ENCODE measurements around the gene USP13.

The USP13 gene

DNA sequence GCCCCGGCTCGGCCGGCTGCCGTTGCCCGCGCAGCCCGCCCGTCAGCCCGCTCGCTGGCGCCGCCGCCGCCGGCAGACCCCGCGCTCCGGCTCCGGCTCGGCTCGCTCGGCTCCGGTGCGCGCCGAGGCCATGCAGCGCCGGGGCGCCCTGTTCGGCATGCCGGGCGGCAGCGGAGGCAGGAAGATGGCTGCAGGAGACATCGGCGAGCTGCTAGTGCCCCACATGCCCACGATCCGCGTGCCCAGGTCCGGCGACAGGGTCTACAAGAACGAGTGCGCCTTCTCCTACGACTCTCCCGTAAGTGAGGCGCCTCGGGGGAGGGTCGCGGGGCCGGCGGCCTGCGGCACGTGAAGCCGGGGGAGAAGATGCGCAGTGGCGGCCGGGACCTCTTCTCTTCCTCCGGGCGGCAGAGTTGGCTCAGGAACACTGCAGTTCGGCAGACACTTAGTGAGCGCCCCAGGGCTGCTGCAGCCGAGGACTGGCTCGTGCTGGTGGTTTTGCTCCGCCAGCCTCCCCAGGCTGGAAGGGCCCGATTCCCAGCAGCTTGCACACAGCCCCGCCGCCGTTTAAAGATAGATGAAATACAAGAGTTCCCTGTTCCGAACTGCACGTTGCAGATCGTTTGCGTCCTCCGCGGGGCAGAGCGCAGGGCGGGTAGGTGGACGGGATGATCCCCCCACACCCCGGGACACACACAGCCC lies 407 bp downstream of the USP13 start:
- peak; percentile 63 for DNase-seq (ENCODE audit: extremely low spot score)
- ChIA-PET POLR2A (interaction anchor here (0.7 kb wide), 1 partner anchor 60 kb away, joined by 4 read pairs; no protein-coding TSS in a partner anchor), CTCF (interaction anchor here (1.4 kb wide), 1 partner anchor 10 kb away, joined by 4 read pairs; no protein-coding TSS in a partner anchor)
- TF ChIP-seq, protein P1, sequence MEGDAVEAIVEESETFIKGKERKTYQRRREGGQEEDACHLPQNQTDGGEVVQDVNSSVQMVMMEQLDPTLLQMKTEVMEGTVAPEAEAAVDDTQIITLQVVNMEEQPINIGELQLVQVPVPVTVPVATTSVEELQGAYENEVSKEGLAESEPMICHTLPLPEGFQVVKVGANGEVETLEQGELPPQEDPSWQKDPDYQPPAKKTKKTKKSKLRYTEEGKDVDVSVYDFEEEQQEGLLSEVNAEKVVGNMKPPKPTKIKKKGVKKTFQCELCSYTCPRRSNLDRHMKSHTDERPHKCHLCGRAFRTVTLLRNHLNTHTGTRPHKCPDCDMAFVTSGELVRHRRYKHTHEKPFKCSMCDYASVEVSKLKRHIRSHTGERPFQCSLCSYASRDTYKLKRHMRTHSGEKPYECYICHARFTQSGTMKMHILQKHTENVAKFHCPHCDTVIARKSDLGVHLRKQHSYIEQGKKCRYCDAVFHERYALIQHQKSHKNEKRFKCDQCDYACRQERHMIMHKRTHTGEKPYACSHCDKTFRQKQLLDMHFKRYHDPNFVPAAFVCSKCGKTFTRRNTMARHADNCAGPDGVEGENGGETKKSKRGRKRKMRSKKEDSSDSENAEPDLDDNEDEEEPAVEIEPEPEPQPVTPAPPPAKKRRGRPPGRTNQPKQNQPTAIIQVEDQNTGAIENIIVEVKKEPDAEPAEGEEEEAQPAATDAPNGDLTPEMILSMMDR (IDR thresholded peaks at IDR 0.05; ENCODE audit: control extremely low read depth, extremely low read depth, low read depth, missing control alignments) = peak; percentile 20

DNA sequence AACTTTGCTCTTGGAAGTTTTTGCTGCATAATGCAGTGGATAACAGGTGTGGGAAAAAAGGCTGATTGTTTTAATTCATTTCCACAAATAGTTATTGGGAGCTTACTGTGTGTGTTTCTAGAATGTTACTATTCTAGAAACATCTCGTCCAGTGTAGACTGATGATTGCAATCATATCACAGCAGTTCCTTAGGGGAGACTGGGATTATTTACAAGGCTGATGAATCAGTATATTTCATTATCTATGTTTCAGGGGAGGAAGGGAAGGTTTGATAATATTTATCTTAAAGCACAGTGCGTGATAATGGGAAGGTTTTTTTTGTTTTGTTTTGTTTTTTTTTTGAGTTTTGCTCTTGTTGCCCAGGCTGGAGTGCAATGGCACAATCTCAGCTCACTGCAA lies 2.4 kb downstream of the USP13 start:
- TF ChIP-seq, protein P1 (IDR thresholded peaks at IDR 0.05; ENCODE audit: control extremely low read depth, extremely low read depth, low read depth, missing control alignments) = no peak
- ChIA-PET CTCF (interaction anchor here (1.4 kb wide), 1 partner anchor 26 kb away, joined by 3 read pairs; no protein-coding TSS in a partner anchor), POLR2A (no interaction called here)
- no peak for DNase-seq (ENCODE audit: extremely low spot score)

DNA sequence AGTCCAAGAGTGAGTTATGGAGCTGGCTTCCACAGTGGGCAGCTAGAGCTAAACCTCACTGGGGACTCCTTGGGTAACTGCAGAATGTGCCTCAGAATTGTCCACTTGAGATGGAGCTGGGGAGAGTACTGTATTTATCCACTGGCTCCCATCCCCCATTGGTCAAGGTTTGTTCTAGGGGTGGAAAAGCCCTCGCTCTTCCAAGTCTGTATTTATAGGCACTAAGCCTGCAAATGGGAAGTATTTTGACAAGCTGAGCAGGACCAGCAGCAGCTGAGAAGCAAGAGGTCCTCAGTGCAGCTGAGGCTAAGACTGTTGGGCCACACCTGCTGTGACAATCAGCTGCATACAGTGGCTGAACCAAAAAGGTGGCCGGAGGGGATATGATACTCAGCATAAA lies 5.8 kb downstream of the USP13 start:
- CTCF ChIA-PET = interaction anchor here (1.0 to 2.7 kb wide), 4 partner anchors 9 to 96 kb away, joined by 3 to 23 read pairs (median 4); partner anchors contain the start of gene ACTL6A
- no peak for DNase-seq (ENCODE audit: extremely low spot score)
- POLR2A ChIA-PET = no interaction called here
- TF ChIP-seq, protein P1 (IDR thresholded peaks at IDR 0.05; ENCODE audit: control extremely low read depth, extremely low read depth, low read depth, missing control alignments) = no peak

DNA sequence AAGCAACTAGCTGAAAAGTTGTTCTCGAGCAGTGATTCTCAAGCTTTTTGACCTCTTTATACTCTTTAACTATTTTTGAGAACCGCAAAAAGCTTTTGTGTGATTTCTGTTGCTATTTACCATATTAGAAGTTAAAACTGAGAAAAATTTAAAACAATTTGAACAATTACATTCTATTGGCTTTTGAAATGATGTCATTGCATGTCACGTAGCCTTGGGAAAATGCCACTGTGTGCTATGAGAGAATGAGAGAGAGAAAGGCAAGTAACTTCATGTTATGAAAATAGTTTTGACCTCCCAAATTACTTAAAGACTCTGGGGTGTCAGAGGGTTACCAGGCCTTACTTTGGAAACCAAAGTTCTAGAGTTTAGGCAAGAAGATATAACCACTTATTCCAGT lies 8.0 kb downstream of the USP13 start:
- no peak for DNase-seq (ENCODE audit: extremely low spot score)
- CTCF ChIA-PET = interaction anchor here (1.2 to 3.9 kb wide), 4 partner anchors 10 to 36 kb away, joined by 3 to 24 read pairs (median 5); no protein-coding TSS in a partner anchor
- TF ChIP-seq, protein P1 (IDR thresholded peaks at IDR 0.05; ENCODE audit: control extremely low read depth, extremely low read depth, low read depth, missing control alignments) = no peak
- POLR2A ChIA-PET = no interaction called here

DNA sequence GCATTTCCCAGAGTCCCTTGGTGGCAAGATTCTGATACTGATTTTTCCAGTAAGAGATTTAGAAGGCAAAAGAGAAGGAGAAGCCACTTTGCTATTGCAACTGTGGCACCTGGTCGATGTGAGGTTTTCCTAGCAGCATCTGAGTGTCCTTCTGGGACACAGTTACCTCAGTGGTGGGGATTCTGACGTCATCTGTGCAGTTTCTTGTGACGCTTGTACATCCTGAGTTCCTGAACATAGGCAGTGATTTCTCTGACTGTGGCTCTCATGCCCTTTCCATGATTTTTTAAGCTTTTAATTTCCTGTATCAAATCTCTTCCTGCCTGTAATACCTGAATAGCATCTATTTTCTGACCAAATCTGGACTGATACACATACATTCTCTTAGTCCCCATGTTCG lies 8.9 kb downstream of the USP13 start:
- CTCF ChIA-PET = interaction anchor here (1.0 to 3.9 kb wide), 7 partner anchors 10 to 75 kb away, joined by 3 to 24 read pairs (median 3); no protein-coding TSS in a partner anchor
- DNase-seq (ENCODE audit: extremely low spot score) = no peak
- TF ChIP-seq, protein P1 (IDR thresholded peaks at IDR 0.05; ENCODE audit: control extremely low read depth, extremely low read depth, low read depth, missing control alignments) = no peak
- POLR2A ChIA-PET = no interaction called here

DNA sequence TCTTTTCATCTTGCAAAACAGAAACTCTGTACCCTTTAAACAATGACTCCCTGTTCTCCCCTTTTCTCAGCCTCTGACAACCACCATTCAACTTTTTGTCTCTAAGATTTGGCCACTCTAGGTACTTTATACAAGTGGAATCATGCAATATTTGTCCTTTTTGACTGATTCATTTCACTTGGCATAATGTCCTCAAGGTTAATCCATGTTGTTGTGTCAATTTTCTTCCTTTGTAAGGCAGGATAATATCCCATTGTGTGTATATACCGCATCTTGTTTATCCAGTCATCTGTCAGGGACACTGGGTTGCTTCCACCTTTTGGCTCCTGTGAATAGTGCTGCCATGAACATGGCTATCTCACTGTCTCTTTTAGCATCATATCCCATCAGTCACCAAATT lies 10.3 kb downstream of the USP13 start:
- ChIA-PET POLR2A (no interaction called here), CTCF (interaction anchor here (3.9 kb wide), 1 partner anchor 13 kb away, joined by 24 read pairs; no protein-coding TSS in a partner anchor)
- no peak for DNase-seq (ENCODE audit: extremely low spot score)
- TF ChIP-seq, protein P1 (IDR thresholded peaks at IDR 0.05; ENCODE audit: control extremely low read depth, extremely low read depth, low read depth, missing control alignments) = no peak
